GM12878 (cell line): Measurements from ENCODE around the gene GPR62.

Experiments used
- ATF7 ChIP-seq: fragments of 450-650 bp; IDR thresholded peaks from 2 replicates; pipeline ENCODE4 v1.6.1; 2016; ENCODE audit warnings: low read depth, mild to moderate bottlenecking
- CEBPB ChIP-seq, 2 experiments: fragments of 150-350 bp in 1 of 2; IDR thresholded peaks; 2 replicates each; pipeline ENCODE4 v1.6.1; 2012 to 2014; ENCODE audit warnings: low read depth in 2 of 2, low read length in 2 of 2, borderline replicate concordance in 1 of 2, inconsistent platforms in 1 of 2
- CHD4 ChIP-seq: fragments of 200-600 bp; sonication (generic); IDR thresholded peaks from 2 replicates; pipeline ENCODE4 v1.6.1; 2016; ENCODE audit warnings: mild to moderate bottlenecking
- EZH2 ChIP-seq: IDR thresholded peaks from 2 replicates; pipeline ENCODE4 v1.6.1; 2012; ENCODE audit warnings: low read depth, mild to moderate bottlenecking, control low read depth, inconsistent platforms, low read length, borderline replicate concordance; ENCODE audit not compliant: control insufficient read depth
- MXI1 ChIP-seq: fragments of 150-350 bp; IDR thresholded peaks from 2 replicates; pipeline ENCODE4 v1.6.1; 2011; ENCODE audit warnings: low read depth, mild to moderate bottlenecking, inconsistent platforms, low read length, improper control_type of control experiment
- MYC ChIP-seq: IDR thresholded peaks from 2 replicates; pipeline ENCODE4 v1.6.1; 2011; ENCODE audit warnings: mild to moderate bottlenecking, low read length, moderate library complexity, inconsistent platforms; ENCODE audit not compliant: insufficient read depth, insufficient replicate concordance, insufficient read length, severe bottlenecking
- POLR2A ChIP-seq: IDR thresholded peaks from 2 replicates; pipeline ENCODE4 v1.6.1; 2011; ENCODE audit warnings: low read depth, mild to moderate bottlenecking, low read length
- POLR2AphosphoS5 ChIP-seq: IDR thresholded peaks from 2 replicates; pipeline ENCODE4 v1.6.1; 2011; ENCODE audit warnings: mild to moderate bottlenecking, low read length, inconsistent platforms
- RFX5 ChIP-seq: IDR thresholded peaks from 2 replicates; pipeline ENCODE4 v1.6.1; 2011; ENCODE audit warnings: low read depth, low read length, improper control_type of control experiment
- SIN3A ChIP-seq: IDR thresholded peaks from 2 replicates; pipeline ENCODE4 v1.6.1; 2012; ENCODE audit warnings: low read depth, low read length, improper control_type of control experiment
- ZZZ3 ChIP-seq: IDR thresholded peaks from 2 replicates; pipeline ENCODE4 v1.6.1; 2011; ENCODE audit warnings: low read depth; ENCODE audit not compliant: control insufficient read depth, insufficient read length
- TF ChIP-seq, protein P1 (sequence below): fragments of 450-650 bp; IDR thresholded peaks from 2 replicates; pipeline ENCODE4 v1.6.1; 2016; ENCODE audit warnings: mild to moderate bottlenecking
- TF ChIP-seq, protein P2 (sequence below): IDR thresholded peaks from 2 replicates; pipeline ENCODE4 v1.6.1; 2011; ENCODE audit warnings: low read depth, low read length, improper control_type of control experiment, borderline replicate concordance
- TF ChIP-seq, protein P3 (sequence below), 3 experiments: IDR thresholded peaks in 2 of 3; conservative IDR thresholded peaks in 1 of 3; 2 replicates each; pipeline ENCODE4 v1.5.1; 2011; ENCODE audit warnings: low read depth in 3 of 3, low read length in 3 of 3, mild to moderate bottlenecking in 3 of 3, control low read depth in 2 of 3, moderate library complexity in 2 of 3, inconsistent platforms in 1 of 3, mixed read lengths in 1 of 3; ENCODE audit not compliant: control insufficient read depth in 2 of 3, insufficient read depth in 1 of 3; ENCODE audit errors: extremely low read depth in 1 of 3

DNA sequence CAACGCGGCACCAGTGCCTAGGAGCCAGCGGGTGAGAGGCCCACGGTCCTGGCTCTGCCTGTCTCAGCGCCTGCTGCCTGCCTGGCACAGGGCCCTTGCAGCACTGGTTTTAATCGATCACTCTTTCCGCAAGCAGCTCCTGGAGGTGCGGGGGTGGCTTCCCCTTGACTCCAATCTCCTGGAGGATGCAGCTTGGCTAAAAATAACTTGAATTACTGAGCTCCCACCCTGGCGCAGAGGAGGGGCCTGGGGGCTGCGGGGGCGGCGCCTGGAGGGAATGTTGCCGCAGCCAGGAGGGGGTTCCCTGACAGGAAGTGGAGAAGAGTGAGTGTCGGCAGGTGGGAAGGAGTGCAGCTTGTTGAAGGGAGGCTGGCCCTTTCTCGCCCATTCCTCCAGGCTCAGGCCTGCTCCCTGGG is 50.4 kb downstream of the GPR62 start:
- no peak for TF ChIP-seq POLR2A
- TF ChIP-seq, protein P1, sequence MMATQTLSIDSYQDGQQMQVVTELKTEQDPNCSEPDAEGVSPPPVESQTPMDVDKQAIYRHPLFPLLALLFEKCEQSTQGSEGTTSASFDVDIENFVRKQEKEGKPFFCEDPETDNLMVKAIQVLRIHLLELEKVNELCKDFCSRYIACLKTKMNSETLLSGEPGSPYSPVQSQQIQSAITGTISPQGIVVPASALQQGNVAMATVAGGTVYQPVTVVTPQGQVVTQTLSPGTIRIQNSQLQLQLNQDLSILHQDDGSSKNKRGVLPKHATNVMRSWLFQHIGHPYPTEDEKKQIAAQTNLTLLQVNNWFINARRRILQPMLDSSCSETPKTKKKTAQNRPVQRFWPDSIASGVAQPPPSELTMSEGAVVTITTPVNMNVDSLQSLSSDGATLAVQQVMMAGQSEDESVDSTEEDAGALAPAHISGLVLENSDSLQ: no peak
- no peak for TF ChIP-seq ZZZ3
- TF ChIP-seq RFX5: no peak
- TF ChIP-seq MYC: no peak
- TF ChIP-seq MXI1: no peak
- TF ChIP-seq, protein P2, sequence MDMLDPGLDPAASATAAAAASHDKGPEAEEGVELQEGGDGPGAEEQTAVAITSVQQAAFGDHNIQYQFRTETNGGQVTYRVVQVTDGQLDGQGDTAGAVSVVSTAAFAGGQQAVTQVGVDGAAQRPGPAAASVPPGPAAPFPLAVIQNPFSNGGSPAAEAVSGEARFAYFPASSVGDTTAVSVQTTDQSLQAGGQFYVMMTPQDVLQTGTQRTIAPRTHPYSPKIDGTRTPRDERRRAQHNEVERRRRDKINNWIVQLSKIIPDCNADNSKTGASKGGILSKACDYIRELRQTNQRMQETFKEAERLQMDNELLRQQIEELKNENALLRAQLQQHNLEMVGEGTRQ: no peak
- TF ChIP-seq CEBPB (IDR thresholded peaks at IDR 0.05; ENCODE audit: borderline replicate concordance in 1 of 2, low read depth in 2 of 2, low read length in 2 of 2): no peak
- TF ChIP-seq, protein P3, sequence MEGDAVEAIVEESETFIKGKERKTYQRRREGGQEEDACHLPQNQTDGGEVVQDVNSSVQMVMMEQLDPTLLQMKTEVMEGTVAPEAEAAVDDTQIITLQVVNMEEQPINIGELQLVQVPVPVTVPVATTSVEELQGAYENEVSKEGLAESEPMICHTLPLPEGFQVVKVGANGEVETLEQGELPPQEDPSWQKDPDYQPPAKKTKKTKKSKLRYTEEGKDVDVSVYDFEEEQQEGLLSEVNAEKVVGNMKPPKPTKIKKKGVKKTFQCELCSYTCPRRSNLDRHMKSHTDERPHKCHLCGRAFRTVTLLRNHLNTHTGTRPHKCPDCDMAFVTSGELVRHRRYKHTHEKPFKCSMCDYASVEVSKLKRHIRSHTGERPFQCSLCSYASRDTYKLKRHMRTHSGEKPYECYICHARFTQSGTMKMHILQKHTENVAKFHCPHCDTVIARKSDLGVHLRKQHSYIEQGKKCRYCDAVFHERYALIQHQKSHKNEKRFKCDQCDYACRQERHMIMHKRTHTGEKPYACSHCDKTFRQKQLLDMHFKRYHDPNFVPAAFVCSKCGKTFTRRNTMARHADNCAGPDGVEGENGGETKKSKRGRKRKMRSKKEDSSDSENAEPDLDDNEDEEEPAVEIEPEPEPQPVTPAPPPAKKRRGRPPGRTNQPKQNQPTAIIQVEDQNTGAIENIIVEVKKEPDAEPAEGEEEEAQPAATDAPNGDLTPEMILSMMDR (IDR thresholded peaks at IDR 0.05 in 2 of 3, conservative IDR thresholded peaks at IDR 0.05 in 1 of 3; ENCODE audit: control insufficient read depth in 2 of 3, extremely low read depth in 1 of 3, insufficient read depth in 1 of 3, low read depth in 3 of 3, low read length in 3 of 3): no peak
- TF ChIP-seq POLR2AphosphoS5: no peak
- no peak for TF ChIP-seq ATF7
- no peak for TF ChIP-seq CHD4
- no peak for TF ChIP-seq SIN3A
- no peak for TF ChIP-seq EZH2
